B cell (primary cell): Measurements from ENCODE around the gene ERG.

Source experiments
- EZH2 ChIP-seq: IDR thresholded peaks from 2 replicates; pipeline ENCODE4 v1.6.1; 2012; ENCODE audit warnings: borderline replicate concordance, low read depth, mild to moderate bottlenecking, moderate library complexity, low read length; ENCODE audit not compliant: insufficient read depth, poor library complexity, severe bottlenecking
- TF ChIP-seq, protein P1 (sequence below): fragments of 200-600 bp; IDR thresholded peaks from one replicate; pipeline ENCODE4 v1.8.0; 2022; ENCODE audit warnings: antibody characterized with exemption, mild to moderate bottlenecking

DNA sequence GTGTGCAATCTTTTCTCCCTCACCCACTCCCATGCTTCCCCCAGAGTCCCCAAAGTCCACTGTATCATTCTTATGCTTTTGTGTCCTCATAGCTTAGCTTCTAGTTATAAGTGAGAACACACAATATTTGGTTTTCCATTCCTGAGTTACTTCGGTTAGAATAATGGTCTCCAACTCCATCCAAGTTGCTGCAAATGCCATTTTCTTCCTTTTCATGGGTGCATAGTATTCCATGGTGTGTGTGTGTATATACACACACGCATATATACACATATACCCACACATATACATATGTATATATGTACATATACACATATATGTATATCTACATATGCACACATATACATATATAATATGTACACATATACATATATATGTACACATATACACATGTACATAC lies 69.3 kb downstream of the ERG start:
- TF ChIP-seq, protein P1, sequence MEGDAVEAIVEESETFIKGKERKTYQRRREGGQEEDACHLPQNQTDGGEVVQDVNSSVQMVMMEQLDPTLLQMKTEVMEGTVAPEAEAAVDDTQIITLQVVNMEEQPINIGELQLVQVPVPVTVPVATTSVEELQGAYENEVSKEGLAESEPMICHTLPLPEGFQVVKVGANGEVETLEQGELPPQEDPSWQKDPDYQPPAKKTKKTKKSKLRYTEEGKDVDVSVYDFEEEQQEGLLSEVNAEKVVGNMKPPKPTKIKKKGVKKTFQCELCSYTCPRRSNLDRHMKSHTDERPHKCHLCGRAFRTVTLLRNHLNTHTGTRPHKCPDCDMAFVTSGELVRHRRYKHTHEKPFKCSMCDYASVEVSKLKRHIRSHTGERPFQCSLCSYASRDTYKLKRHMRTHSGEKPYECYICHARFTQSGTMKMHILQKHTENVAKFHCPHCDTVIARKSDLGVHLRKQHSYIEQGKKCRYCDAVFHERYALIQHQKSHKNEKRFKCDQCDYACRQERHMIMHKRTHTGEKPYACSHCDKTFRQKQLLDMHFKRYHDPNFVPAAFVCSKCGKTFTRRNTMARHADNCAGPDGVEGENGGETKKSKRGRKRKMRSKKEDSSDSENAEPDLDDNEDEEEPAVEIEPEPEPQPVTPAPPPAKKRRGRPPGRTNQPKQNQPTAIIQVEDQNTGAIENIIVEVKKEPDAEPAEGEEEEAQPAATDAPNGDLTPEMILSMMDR, result no peak
- no peak for TF ChIP-seq EZH2
